CD1c-positive myeloid dendritic cell (primary cell): ENCODE data around the gene MKRN2OS.
"Not testable (repeated sequence)": the region's sequence is repeated elsewhere in the genome, so short reads cannot be mapped to it uniquely, and the experiment has no call there.

Experiments
- DNase-seq: peaks from one replicate; pipeline ENCODE4 v3.0.0-alpha.2; 2016; ENCODE audit errors: extremely low spot score

MKRN2OS gene

GRCh38 chr3:12561397-12561796 is 16.1 kb upstream of the MKRN2OS start:
- no peak for DNase-seq

- no peak for DNase-seq
Measured at GRCh38 chr3:12560505-12561190, 15.3 kb upstream of the MKRN2OS start.

GRCh38 chr3:12559520-12559919 is 14.2 kb upstream of the MKRN2OS start:
- DNase-seq: no peak

- no peak for DNase-seq
Measured at GRCh38 chr3:12558706-12559105, 13.4 kb upstream of the MKRN2OS start.

GRCh38 chr3:12557473-12558100 is 12.3 kb upstream of the MKRN2OS start:
- peak; percentile 18 for DNase-seq

- DNase-seq: peak; percentile 95
Measured at GRCh38 chr3:12556690-12557472, 11.6 kb upstream of the MKRN2OS start, which contains the start of gene MKRN2. MKRN2 (plus strand) TSS chr3:12557087; CDS start chr3:12557151, 64 bp downstream.

- DNase-seq: no peak
Measured at GRCh38 chr3:12556314-12556689, 11.0 kb upstream of the MKRN2OS start.

- DNase-seq: no peak
Measured at GRCh38 chr3:12553921-12554391, 8.7 kb upstream of the MKRN2OS start.

GRCh38 chr3:12549971-12550760 is 4.9 kb upstream of the MKRN2OS start:
- DNase-seq: no peak

GRCh38 chr3:12544652-12545472 is 437 bp downstream of the MKRN2OS start:
- no peak for DNase-seq

GRCh38 chr3:12543497-12543896 is 1.8 kb downstream of the MKRN2OS start:
- DNase-seq: not testable (repeated sequence)

- DNase-seq: no peak
Measured at GRCh38 chr3:12541625-12542024, 3.7 kb downstream of the MKRN2OS start.

GRCh38 chr3:12536423-12536822 is 8.9 kb downstream of the MKRN2OS start:
- DNase-seq: no peak

GRCh38 chr3:12532182-12532581 is 13.1 kb downstream of the MKRN2OS start:
- no peak for DNase-seq

GRCh38 chr3:12527757-12528143 is 17.5 kb downstream of the MKRN2OS start:
- DNase-seq: no peak

GRCh38 chr3:12522721-12523120 is 22.6 kb downstream of the MKRN2OS start:
- DNase-seq: no peak

- DNase-seq: no peak
Measured at GRCh38 chr3:12521010-12521409, 24.3 kb downstream of the MKRN2OS start.

- DNase-seq: no peak
Measured at GRCh38 chr3:12518261-12519028, 26.9 kb downstream of the MKRN2OS start.

GRCh38 chr3:12516873-12517272 is 28.4 kb downstream of the MKRN2OS start:
- DNase-seq: no peak

- DNase-seq: no peak
Measured at GRCh38 chr3:12515631-12516030, 29.7 kb downstream of the MKRN2OS start.
